T-helper 1 cell (primary cell): ENCODE data around the gene HMOX2.

Source experiments
- DNase-seq, 5 donors: peaks; one replicate each; pipeline ENCODE4 v3.0.0-alpha.2; 2012 to 2020

Gene HMOX2

DNA sequence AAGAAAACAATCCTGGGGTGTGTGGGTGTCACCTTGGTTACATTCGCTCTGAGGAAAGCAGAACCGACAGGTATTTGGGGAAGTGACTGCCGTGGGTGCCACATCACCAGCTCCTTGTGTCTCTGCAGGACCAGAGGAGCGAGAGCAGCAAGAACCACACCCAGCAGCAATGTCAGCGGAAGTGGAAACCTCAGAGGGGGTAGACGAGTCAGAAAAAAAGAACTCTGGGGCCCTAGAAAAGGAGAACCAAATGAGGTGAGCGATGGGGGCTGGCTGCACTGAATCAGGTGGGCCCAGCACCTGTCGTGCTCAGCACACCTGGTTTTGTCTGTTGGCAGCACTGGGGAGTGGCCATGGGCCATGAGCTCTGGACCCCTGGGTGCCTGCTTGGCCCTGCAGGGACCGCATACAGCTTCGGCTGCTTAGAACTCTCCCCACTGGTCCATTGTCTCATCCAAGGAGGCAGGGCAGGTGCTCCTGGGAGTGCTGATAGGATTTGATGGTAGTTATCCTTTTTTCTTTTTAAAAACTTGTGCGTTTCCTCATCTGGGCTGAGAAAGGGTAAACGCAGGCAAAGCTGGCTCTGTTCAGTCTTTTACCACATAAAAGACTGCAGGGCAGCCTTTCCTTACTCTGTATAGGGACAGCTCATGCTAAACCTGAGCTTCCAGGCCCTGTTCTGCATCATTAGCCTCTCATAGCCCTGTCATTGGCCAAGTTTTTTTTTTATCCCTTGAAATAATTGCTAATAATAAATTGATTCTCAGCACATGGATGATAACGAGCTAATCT lies 29.4 kb downstream of the HMOX2 start:
- DNase-seq, result peak; percentile 47 to 87 (median 64)

DNA sequence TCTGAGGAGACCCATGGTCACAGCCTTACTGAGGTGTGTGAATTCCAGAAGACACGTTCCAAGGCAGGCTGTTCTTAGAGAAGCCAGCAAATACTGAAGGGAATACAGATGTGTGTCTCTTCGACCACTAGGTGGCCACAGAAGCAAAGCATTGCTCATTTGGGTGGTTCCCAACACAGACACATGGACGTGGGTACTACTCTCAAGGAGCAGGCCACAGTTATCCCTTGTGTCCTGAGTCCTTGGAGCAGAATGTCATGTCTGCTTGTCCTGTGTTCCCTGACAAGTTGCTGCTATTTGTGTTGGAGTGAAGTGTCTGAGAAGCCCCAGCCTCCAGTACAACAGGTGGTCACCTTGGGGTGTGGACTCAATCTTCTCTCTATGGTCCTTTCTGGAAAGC lies 30.3 kb downstream of the HMOX2 start:
- DNase-seq, result peak in 4 of 5 donors; percentile 47 to 77 (median 50)

- DNase-seq, result no peak
Measured at GRCh38 chr16:4507588-4508345, 31.6 kb downstream of the HMOX2 start.

DNA sequence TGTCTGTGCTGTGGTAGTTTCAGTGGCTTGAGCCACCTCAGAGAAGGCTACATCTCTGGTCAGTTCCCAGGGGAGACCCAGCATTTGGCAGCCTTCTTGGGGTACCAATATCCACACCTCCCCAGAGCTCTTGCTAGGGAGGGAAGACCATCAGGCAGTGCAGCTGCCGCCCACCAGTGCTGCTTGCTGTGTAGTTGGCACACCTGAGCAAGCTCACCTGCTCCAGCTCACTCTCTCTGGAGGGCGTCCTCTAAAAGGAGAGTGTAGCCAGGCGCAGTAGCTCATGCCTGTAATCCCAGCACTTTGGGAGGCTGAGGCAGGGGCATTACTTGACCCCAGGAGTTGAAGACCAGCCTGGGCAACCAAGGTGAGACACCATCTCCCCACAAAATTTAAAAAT lies 32.6 kb downstream of the HMOX2 start:
- DNase-seq, result no peak

DNA sequence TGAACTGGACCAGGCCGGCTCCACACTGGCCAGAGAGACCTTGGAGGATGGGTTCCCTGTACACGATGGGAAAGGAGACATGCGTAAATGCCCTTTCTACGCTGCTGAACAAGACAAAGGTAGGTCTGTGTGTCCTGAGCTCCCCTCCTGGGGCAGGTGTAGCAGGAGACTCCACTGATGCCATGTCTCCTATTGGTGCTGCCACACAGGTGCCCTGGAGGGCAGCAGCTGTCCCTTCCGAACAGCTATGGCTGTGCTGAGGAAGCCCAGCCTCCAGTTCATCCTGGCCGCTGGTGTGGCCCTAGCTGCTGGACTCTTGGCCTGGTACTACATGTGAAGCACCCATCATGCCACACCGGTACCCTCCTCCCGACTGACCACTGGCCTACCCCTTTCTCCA lies 33.2 kb downstream of the HMOX2 start:
- no peak for DNase-seq

DNA sequence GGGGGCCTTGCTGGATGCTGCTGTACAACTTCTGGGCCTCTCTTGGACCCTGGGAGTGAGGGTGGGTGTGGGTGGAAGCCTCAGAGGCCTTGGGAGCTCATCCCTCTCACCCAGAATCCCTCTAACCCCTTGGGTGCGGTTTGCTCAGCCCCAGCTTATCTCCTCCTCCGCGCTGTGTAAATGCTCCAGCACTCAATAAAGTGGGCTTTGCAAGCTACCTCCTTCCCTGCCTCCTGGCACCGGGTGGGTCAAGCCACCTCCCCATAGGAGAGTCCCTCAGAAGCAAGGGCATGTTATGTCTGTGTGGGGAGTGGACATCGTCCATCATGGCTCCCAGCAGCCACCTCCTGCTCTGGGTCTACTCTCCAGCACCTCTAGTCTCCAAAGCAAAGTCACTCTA lies 33.9 kb downstream of the HMOX2 start:
- no peak for DNase-seq

GRCh38 chr16:4510747-4511426 lies 34.7 kb downstream of the HMOX2 start:
- no peak for DNase-seq

GRCh38 chr16:4511441-4512082 lies 35.4 kb downstream of the HMOX2 start:
- DNase-seq, result no peak

- DNase-seq, result no peak
Measured at GRCh38 chr16:4512473-4512872, 36.3 kb downstream of the HMOX2 start.

DNA sequence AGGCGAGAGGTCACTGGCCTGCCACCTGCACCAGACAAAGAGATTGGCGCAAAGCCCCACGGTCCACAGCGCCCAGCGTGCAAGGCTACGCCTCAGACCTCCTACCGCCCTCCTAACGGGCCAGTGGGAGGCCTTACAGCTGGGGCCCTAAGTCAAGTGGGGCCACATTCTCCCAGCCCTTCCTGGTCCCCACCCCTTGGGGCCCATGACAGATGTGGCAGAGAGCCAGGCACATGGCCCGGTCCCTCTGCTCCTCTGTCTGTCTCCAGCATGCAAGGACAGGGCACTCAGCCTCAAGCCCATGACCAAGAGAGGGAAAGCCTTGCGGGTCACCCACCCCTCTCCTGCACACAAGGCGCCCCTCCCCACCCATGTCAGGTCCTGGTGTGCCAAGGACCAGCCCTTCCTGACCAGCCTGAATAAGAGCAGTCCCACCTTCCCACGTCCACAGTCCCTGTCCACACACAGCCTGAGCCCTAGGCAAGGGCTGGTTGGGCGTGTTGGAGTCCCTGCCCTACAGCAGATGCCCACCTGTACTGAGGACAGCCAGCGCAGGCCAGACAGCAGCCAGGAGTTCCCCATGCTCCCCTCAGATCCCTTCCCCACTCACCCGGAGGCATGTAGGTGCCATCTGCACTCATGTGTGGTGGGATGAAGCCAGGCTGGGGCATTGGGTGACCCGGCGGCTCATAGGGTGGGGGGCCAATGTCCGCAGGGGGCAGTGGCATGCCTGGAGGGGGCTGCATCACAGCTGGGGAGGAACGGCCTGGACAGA lies 37.1 kb downstream of the HMOX2 start:
- no peak for DNase-seq

GRCh38 chr16:4513881-4514280 lies 37.7 kb downstream of the HMOX2 start:
- DNase-seq, result no peak

GRCh38 chr16:4514606-4515005 lies 38.4 kb downstream of the HMOX2 start:
- no peak for DNase-seq

- DNase-seq, result peak in 1 of 5 donors; percentile 53
Measured at GRCh38 chr16:4515611-4516233, 39.5 kb downstream of the HMOX2 start.

GRCh38 chr16:4517812-4518680 lies 41.8 kb downstream of the HMOX2 start:
- DNase-seq, result no peak

- no peak for DNase-seq
Measured at GRCh38 chr16:4519274-4520058, 43.3 kb downstream of the HMOX2 start.

- DNase-seq, result no peak
Measured at GRCh38 chr16:4520913-4521312, 44.7 kb downstream of the HMOX2 start.

- DNase-seq, result no peak
Measured at GRCh38 chr16:4522051-4522581, 45.9 kb downstream of the HMOX2 start.

- DNase-seq, result no peak
Measured at GRCh38 chr16:4523686-4524085, 47.5 kb downstream of the HMOX2 start.

DNA sequence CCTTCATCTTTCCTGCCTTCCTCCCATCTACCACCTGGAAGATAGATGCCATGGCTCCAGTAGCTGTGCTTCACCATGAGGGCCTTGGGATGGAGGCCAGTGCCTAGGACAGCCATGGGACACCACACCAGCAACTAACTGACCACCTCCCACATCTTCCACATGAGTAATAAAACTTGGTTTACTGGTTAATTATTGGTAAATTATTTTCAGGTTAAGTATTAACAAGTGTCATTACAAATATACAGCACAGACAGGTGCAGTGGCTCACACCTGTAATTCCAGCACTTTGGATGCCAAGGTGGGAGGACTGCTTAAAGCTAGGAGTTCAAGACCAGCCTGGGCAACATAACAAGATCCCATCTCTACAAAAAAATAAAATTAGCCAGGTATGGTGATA lies 48.4 kb downstream of the HMOX2 start:
- DNase-seq, result no peak

DNA sequence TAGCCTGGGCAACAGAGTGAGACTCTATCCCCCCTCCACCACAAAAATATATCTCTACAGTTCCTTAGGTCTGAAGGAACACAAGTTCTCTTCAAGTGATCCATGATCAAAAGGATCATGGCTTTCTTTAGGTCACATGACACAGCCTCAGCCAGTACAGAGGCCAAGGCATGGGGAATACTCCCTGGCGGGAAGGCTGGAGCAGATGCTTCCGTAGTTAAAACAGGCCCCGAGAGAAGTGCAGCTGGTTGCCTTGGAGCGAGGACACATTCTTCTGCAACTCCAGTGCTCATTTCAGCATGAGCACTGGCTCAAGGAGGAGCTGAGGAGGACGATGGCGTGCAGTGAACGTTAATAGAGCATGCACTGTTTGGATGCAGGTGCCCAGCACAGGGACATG lies 48.9 kb downstream of the HMOX2 start:
- no peak for DNase-seq
